ENCODE results near the gene DLST. TPM values are rescaled to one million over a fixed set of nuclear protein-coding genes. Genes with fewer than 3 reads are reported as not detected.

The DLST gene
- total RNA-seq, 1 donor from 2014 or later, result 102 TPM

DNA sequence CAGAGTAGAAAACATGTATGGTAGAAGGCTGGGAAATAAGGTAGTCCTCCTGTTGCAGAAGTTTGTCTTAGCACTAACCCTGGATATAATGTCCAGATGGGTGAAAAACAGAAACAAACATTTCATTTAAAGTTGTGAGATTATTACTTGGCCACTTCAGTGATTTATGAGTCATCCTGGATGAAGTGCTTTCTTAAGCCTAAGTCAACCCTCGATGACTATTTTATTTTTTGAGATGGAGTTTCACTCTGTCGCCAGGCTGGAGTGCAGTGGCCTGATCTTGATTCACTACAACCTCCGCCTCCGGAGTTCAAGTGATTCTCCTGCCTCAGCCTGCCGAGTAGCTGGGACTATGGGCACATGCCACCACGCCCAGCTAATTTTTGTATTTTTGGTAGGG lies 10.2 kb downstream of the DLST start:
- Mint-ChIP-seq H3K27ac (no peak overlapping the region), H3K36me3 (ENCODE audit: low read depth) (peaks cover 86% of the 10 kb centered on the region), H3K4me1 (ENCODE audit: low read depth) (peaks cover 12% of the 10 kb centered on the region), H3K27me3 (ENCODE audit: low read depth) (no peaks in the 10 kb centered on the region), H3K9me3 (no peaks in the 10 kb centered on the region), H3K4me3 (ENCODE audit: low read depth) (no peak overlapping the region)
- intact Hi-C loops (cut with micrococcal nuclease), result no loop called here
- no peak for DNase-seq (ENCODE audit: low spot score)

GRCh38 chr14:74892745-74893144 lies 11.0 kb downstream of the DLST start:
- DNase-seq (ENCODE audit: low spot score), result no peak
- H3K27ac Mint-ChIP-seq, result no peak overlapping the region
- no peaks in the 10 kb centered on the region for H3K27me3 Mint-ChIP-seq (ENCODE audit: low read depth)
- peaks cover 11% of the 10 kb centered on the region for H3K4me1 Mint-ChIP-seq (ENCODE audit: low read depth)
- H3K9me3 Mint-ChIP-seq, result no peaks in the 10 kb centered on the region
- no peak overlapping the region for H3K4me3 Mint-ChIP-seq (ENCODE audit: low read depth)
- intact Hi-C loops (cut with micrococcal nuclease), result no loop called here
- H3K36me3 Mint-ChIP-seq (ENCODE audit: low read depth), result peaks cover 93% of the 10 kb centered on the region

DNA sequence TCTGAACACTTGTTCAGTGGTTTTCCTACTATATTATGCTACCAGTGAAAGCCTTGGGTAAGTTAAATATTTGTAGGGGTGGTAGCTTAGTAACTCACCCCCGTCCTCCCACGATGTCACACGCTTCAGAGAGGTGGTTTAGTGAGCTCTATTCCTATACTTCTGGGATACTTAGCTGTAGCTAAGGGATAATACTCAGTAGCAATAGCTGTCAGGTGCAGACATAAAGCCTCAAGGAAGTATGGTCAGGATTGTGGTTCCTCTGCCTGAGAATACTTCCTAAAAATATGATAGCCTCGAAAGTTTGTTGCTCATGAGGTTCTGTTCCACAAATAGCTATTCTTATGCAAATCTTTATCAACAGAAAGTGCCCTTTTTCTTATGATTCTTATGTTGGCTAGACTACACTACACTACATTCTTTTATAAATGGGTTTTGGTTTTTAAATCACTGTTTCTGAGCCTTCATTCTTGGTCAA lies 11.9 kb downstream of the DLST start:
- no peak for DNase-seq (ENCODE audit: low spot score)
- Mint-ChIP-seq H3K4me3 (ENCODE audit: low read depth) (no peak overlapping the region), H3K4me1 (ENCODE audit: low read depth) (peaks cover 5% of the 10 kb centered on the region), H3K27me3 (ENCODE audit: low read depth) (no peaks in the 10 kb centered on the region), H3K36me3 (ENCODE audit: low read depth) (peaks cover 92% of the 10 kb centered on the region), H3K9me3 (no peaks in the 10 kb centered on the region), H3K27ac (no peak overlapping the region)
- intact Hi-C loops (cut with micrococcal nuclease), result no loop called here

DNA sequence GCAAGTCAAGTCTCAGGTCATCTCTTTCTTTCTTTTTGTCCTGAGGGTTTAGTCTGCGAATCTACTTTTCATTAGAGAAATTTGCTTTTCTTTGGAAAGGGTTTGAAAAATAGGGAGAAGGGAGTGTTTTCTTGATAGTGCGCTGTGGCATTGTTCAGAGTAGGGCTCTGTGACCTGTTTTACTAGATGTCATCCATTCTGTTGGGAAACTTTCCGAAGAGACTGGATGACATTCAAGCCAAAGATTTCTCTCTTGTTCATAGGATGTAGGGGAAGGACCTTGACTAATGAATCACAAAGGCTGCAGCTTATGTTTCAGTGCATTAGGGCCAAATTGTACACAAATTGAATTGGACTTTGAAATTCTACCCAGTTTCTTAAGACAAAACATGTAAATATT lies 14.7 kb downstream of the DLST start:
- H3K4me1 Mint-ChIP-seq (ENCODE audit: low read depth), result peaks cover 5% of the 10 kb centered on the region
- H3K36me3 Mint-ChIP-seq (ENCODE audit: low read depth), result peaks cover 94% of the 10 kb centered on the region
- H3K9me3 Mint-ChIP-seq, result no peaks in the 10 kb centered on the region
- intact Hi-C loops (cut with micrococcal nuclease), result no loop called here
- H3K27ac Mint-ChIP-seq, result no peak overlapping the region
- DNase-seq (ENCODE audit: low spot score), result no peak
- H3K27me3 Mint-ChIP-seq (ENCODE audit: low read depth), result no peaks in the 10 kb centered on the region
- H3K4me3 Mint-ChIP-seq (ENCODE audit: low read depth), result no peak overlapping the region

DNA sequence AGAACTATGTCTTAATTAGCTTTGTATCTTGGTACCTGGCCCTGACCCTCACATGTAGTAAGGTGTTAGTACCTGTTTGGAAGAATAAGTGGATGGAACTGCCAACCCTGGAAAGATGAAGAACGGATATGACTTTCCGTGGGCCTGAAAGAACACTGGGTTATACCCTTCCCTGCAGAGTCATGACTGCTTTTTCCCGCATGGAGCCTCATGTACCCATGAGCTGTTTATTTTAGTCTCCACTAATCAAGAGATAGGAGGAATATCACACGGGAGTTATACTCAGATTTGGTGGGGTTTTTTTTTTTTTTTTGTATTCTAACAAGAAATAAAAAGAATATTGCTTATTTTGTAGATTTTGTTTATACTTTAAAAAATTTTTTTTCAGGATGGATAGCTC lies 15.9 kb downstream of the DLST start:
- Mint-ChIP-seq H3K27me3 (ENCODE audit: low read depth) (no peaks in the 10 kb centered on the region), H3K4me3 (ENCODE audit: low read depth) (no peak overlapping the region), H3K27ac (no peak overlapping the region), H3K4me1 (ENCODE audit: low read depth) (peaks cover 5% of the 10 kb centered on the region), H3K36me3 (ENCODE audit: low read depth) (peaks cover 94% of the 10 kb centered on the region), H3K9me3 (no peaks in the 10 kb centered on the region)
- DNase-seq (ENCODE audit: low spot score), result no peak
- intact Hi-C loops (cut with micrococcal nuclease), result no loop called here

- H3K4me3 Mint-ChIP-seq (ENCODE audit: low read depth), result no peak overlapping the region
- no peaks in the 10 kb centered on the region for H3K9me3 Mint-ChIP-seq
- peaks cover 5% of the 10 kb centered on the region for H3K4me1 Mint-ChIP-seq (ENCODE audit: low read depth)
- intact Hi-C loops (cut with micrococcal nuclease), result no loop called here
- H3K27me3 Mint-ChIP-seq (ENCODE audit: low read depth), result no peaks in the 10 kb centered on the region
- no peak for DNase-seq (ENCODE audit: low spot score)
- H3K36me3 Mint-ChIP-seq (ENCODE audit: low read depth), result peaks cover 94% of the 10 kb centered on the region
- no peak overlapping the region for H3K27ac Mint-ChIP-seq
Measured at GRCh38 chr14:74898083-74898482, 16.4 kb downstream of the DLST start.

GRCh38 chr14:74898694-74899093 lies 17.0 kb downstream of the DLST start:
- no peak overlapping the region for H3K4me3 Mint-ChIP-seq (ENCODE audit: low read depth)
- peaks cover 91% of the 10 kb centered on the region for H3K36me3 Mint-ChIP-seq (ENCODE audit: low read depth)
- H3K9me3 Mint-ChIP-seq, result no peaks in the 10 kb centered on the region
- H3K27ac Mint-ChIP-seq, result no peak overlapping the region
- DNase-seq (ENCODE audit: low spot score), result no peak
- H3K4me1 Mint-ChIP-seq (ENCODE audit: low read depth), result peaks cover 5% of the 10 kb centered on the region
- H3K27me3 Mint-ChIP-seq (ENCODE audit: low read depth), result no peaks in the 10 kb centered on the region
- intact Hi-C loops (cut with micrococcal nuclease), result no loop called here

- Mint-ChIP-seq H3K27ac (no peak overlapping the region), H3K36me3 (ENCODE audit: low read depth) (peaks cover 60% of the 10 kb centered on the region), H3K27me3 (ENCODE audit: low read depth) (no peaks in the 10 kb centered on the region), H3K4me3 (ENCODE audit: low read depth) (no peak overlapping the region), H3K4me1 (ENCODE audit: low read depth) (no peaks in the 10 kb centered on the region), H3K9me3 (no peaks in the 10 kb centered on the region)
- no peak for DNase-seq (ENCODE audit: low spot score)
- intact Hi-C loops (cut with micrococcal nuclease), result no loop called here
Measured at GRCh38 chr14:74902941-74903705, 21.4 kb downstream of the DLST start.

DNA sequence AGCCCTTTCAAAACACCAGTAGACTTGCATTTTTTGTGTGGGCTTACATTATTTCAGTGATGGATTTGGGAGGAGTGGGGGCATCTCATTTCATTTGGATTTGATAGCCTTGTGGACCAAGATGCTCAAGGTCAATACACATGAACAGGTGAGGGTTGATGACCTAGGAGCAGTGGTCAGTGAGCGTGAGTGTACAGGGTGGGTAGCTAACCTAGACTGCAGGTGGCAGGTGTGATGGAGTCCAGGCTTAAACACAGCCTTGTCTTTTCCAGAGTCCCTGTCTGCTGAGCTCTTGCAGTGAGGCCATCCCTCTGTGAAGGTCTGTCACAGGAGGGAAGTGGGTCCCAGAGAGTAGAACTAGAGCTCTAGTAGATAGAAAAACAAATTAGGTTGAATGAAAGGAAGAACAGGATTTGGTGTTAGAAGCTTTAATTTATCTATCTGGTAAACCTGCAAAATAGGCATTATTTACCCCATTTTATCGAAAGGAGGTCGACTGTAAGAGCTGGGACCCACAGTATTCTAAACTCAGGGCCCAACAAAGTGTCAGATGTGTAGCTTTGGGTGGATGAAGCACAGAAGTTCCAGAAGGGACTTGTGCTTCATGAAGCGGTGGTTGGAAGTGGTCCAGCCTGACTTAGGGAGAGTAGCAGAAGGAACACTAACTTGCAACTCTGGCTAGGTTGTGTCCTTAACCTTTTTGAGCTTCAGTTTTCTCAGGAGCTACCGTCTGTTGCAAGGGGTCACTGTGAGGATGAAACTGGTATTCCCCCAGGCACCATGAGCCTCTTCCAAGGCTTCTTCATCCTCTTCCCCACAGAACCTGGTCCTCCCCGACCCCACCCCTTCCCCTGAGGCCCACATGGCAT lies 23.2 kb downstream of the DLST start:
- Mint-ChIP-seq H3K4me3 (ENCODE audit: low read depth) (no peak overlapping the region), H3K9me3 (no peaks in the 10 kb centered on the region), H3K4me1 (ENCODE audit: low read depth) (no peaks in the 10 kb centered on the region), H3K36me3 (ENCODE audit: low read depth) (peaks cover 43% of the 10 kb centered on the region), H3K27ac (peak overlapping the region; percentile 42), H3K27me3 (ENCODE audit: low read depth) (no peaks in the 10 kb centered on the region)
- no peak for DNase-seq (ENCODE audit: low spot score)
- intact Hi-C loops (cut with micrococcal nuclease), result loop anchor here (1.0 kb wide), 1 partner anchor 44 kb away; no protein-coding TSS in a partner anchor

GRCh38 chr14:74905595-74906142 lies 24.0 kb downstream of the DLST start:
- no peaks in the 10 kb centered on the region for H3K27me3 Mint-ChIP-seq (ENCODE audit: low read depth)
- intact Hi-C loops (cut with micrococcal nuclease), result loop anchor here (1.0 kb wide), 1 partner anchor 44 kb away; no protein-coding TSS in a partner anchor
- H3K36me3 Mint-ChIP-seq (ENCODE audit: low read depth), result peaks cover 36% of the 10 kb centered on the region
- H3K9me3 Mint-ChIP-seq, result no peaks in the 10 kb centered on the region
- no peak overlapping the region for H3K4me3 Mint-ChIP-seq (ENCODE audit: low read depth)
- no peaks in the 10 kb centered on the region for H3K4me1 Mint-ChIP-seq (ENCODE audit: low read depth)
- peak overlapping the region; percentile 42 for H3K27ac Mint-ChIP-seq
- DNase-seq (ENCODE audit: low spot score), result peak; percentile 56

GRCh38 chr14:74906925-74907521 lies 25.3 kb downstream of the DLST start:
- DNase-seq (ENCODE audit: low spot score), result no peak
- H3K9me3 Mint-ChIP-seq, result no peaks in the 10 kb centered on the region
- peaks cover 24% of the 10 kb centered on the region for H3K36me3 Mint-ChIP-seq (ENCODE audit: low read depth)
- no peak overlapping the region for H3K27ac Mint-ChIP-seq
- intact Hi-C loops (cut with micrococcal nuclease), result no loop called here
- H3K4me3 Mint-ChIP-seq (ENCODE audit: low read depth), result no peak overlapping the region
- H3K27me3 Mint-ChIP-seq (ENCODE audit: low read depth), result no peaks in the 10 kb centered on the region
- H3K4me1 Mint-ChIP-seq (ENCODE audit: low read depth), result no peaks in the 10 kb centered on the region

- DNase-seq (ENCODE audit: low spot score), result no peak
- peaks cover 17% of the 10 kb centered on the region for H3K36me3 Mint-ChIP-seq (ENCODE audit: low read depth)
- H3K4me3 Mint-ChIP-seq (ENCODE audit: low read depth), result no peak overlapping the region
- no peaks in the 10 kb centered on the region for H3K27me3 Mint-ChIP-seq (ENCODE audit: low read depth)
- no peaks in the 10 kb centered on the region for H3K9me3 Mint-ChIP-seq
- H3K27ac Mint-ChIP-seq, result no peak overlapping the region
- intact Hi-C loops (cut with micrococcal nuclease), result no loop called here
- H3K4me1 Mint-ChIP-seq (ENCODE audit: low read depth), result no peaks in the 10 kb centered on the region
Measured at GRCh38 chr14:74907744-74908143, 26.0 kb downstream of the DLST start.
